ENCODE results near the gene GRIK2. TPM values are rescaled to one million over a fixed set of nuclear protein-coding genes. Genes with fewer than 3 reads are reported as not detected.

Gene GRIK2
- total RNA-seq, 4 donors from 2014 or later, result 1.6 to 8.9 (median 8.6) TPM; not detected in 1

DNA sequence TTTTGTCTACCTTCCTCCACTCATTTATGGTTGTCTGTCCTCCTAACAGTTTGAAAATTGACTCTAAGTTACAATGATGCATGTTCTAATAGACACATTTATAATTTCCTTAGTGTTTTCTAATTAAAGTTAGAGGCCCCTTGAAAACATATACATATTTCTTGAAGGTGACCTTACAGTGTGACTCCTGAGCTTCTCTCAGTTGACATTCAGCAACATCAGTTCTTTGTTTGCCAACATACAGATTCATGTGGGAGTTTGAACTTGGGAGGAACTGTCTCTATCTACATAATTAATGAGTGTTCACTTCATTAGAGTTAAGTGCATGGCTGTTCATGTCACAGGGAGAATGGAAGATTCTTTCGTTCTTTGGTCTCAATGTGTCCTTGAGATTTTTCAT is 658.2 kb downstream of the GRIK2 start:
- Histone ChIP-seq H3K36me3 (no peaks in the 10 kb centered on the region), H3K27me3 (no peaks in the 10 kb centered on the region), H3K4me3 (no peak overlapping the region), H3K9me3 (no peaks in the 10 kb centered on the region), H3K4me1 (no peaks in the 10 kb centered on the region), H3K27ac (no peak overlapping the region)
- DNase-seq, result no peak
- TF ChIP-seq POLR2A (IDR thresholded peaks at IDR 0.05), result no peak
- TF ChIP-seq, protein P1, sequence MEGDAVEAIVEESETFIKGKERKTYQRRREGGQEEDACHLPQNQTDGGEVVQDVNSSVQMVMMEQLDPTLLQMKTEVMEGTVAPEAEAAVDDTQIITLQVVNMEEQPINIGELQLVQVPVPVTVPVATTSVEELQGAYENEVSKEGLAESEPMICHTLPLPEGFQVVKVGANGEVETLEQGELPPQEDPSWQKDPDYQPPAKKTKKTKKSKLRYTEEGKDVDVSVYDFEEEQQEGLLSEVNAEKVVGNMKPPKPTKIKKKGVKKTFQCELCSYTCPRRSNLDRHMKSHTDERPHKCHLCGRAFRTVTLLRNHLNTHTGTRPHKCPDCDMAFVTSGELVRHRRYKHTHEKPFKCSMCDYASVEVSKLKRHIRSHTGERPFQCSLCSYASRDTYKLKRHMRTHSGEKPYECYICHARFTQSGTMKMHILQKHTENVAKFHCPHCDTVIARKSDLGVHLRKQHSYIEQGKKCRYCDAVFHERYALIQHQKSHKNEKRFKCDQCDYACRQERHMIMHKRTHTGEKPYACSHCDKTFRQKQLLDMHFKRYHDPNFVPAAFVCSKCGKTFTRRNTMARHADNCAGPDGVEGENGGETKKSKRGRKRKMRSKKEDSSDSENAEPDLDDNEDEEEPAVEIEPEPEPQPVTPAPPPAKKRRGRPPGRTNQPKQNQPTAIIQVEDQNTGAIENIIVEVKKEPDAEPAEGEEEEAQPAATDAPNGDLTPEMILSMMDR (IDR thresholded peaks at IDR 0.05), result no peak

DNA sequence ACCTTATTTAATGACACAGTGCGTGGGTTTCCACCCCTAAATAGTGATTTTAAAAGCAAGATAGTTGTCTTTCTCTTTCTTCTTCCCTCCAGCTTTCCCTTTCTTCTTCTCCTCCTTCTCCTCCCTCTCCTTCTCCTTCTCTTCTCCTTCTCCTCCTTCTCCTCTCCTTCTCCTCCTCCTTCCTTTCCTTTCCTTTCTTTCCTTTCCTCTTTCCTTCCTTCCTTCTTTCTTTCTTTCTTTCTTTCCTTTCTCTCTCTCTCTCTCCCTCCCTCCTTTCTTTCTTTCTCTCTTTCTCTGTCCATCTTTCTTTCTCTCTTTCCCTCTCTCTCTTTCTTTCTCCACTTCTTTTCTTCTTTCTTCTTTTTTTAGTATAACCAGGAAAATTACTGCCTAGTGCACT is 670.6 kb downstream of the GRIK2 start:
- TF ChIP-seq POLR2A (IDR thresholded peaks at IDR 0.05), result no peak
- TF ChIP-seq, protein P1 (IDR thresholded peaks at IDR 0.05), result no peak
- H3K27me3 ChIP-seq, result no peaks in the 10 kb centered on the region

DNA sequence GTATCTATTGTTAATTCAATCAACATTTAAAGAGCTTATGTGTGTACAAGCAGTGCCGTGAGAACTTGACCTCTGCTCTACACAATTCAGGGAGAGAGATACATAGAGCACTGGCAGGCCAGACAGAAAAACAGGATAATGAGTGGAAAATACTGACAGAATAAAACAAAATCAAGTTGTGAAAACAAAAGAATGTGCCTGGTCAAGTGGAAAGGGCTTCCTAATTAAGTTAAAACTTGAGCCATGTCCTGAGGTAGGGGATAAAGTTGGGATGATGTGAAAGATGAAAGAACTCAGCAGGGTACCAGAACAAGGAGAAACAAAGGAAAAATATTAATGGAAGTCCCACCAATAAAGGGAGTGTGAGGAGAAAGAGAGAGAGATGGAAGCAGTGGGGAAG is 672.8 kb downstream of the GRIK2 start:
- DNase-seq, result no peak
- H3K36me3 ChIP-seq, result no peaks in the 10 kb centered on the region
- H3K27ac ChIP-seq, result no peak overlapping the region
- H3K4me3 ChIP-seq, result no peak overlapping the region
- TF ChIP-seq POLR2A (IDR thresholded peaks at IDR 0.05), result no peak
- TF ChIP-seq, protein P1 (IDR thresholded peaks at IDR 0.05), result no peak
- no peaks in the 10 kb centered on the region for H3K4me1 ChIP-seq
- no peaks in the 10 kb centered on the region for H3K27me3 ChIP-seq
- no peaks in the 10 kb centered on the region for H3K9me3 ChIP-seq

More for the DNA sequence above, 670.6 kb downstream of the GRIK2 start:
- no peaks in the 10 kb centered on the region for H3K9me3 ChIP-seq
- no peaks in the 10 kb centered on the region for H3K36me3 ChIP-seq
- H3K27ac ChIP-seq, result no peak overlapping the region
- H3K4me1 ChIP-seq, result no peaks in the 10 kb centered on the region
- no peak for DNase-seq
- H3K4me3 ChIP-seq, result no peak overlapping the region

DNA sequence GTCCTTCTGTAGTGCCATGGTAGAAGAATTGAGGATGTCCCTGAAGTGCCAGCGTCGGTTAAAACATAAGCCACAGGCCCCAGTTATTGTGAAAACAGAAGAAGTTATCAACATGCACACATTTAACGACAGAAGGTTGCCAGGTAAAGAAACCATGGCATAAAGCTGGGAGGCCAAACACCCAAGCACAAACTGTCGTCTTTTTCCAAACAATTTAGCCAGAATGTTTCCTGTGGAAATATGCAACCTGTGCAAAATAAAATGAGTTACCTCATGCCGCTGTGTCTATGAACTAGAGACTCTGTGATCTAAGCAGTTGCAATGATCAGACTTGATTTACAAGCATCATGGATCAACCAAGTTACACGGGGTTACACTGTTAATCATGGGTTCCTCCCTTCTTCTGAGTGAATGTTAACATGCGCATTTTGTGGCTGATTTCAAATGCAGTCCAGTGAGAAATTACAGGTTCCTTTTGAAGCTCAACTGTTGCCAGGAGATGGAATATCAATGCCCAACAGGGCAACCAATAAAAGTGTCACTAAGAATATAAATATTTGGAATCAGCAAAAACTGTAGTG is 674.9 kb downstream of the GRIK2 start:
- H3K36me3 ChIP-seq, result no peaks in the 10 kb centered on the region
- no peaks in the 10 kb centered on the region for H3K9me3 ChIP-seq
- no peaks in the 10 kb centered on the region for H3K27me3 ChIP-seq
- no peak overlapping the region for H3K4me3 ChIP-seq
- H3K27ac ChIP-seq, result no peak overlapping the region
- TF ChIP-seq, protein P1 (IDR thresholded peaks at IDR 0.05), result no peak
- no peak for TF ChIP-seq POLR2A (IDR thresholded peaks at IDR 0.05)
- H3K4me1 ChIP-seq, result no peaks in the 10 kb centered on the region
- DNase-seq, result no peak

DNA sequence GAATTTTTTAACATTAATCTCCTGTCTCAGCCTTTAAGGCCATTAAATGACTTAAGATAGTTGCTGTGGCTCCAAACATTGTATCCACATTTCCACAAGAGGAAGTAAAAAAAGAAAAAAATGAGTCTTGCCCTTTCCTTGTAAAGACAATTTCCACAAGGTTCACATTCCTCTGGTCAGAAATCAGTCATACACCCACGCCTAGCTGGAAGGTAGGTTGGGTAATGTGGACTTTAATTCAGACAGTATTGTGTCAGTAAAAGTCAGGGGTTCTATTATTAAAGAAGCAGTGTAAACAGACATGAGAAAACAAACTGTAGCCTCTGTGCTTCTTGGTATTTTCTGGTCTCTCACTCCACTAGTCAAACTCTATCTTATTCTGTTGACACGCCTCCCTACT is 682.0 kb downstream of the GRIK2 start:
- H3K4me3 ChIP-seq, result no peak overlapping the region

More for the DNA sequence above, 682.0 kb downstream of the GRIK2 start:
- no peak for TF ChIP-seq POLR2A (IDR thresholded peaks at IDR 0.05)
- TF ChIP-seq, protein P1 (IDR thresholded peaks at IDR 0.05), result no peak
- Histone ChIP-seq H3K4me1 (no peaks in the 10 kb centered on the region), H3K9me3 (peaks cover 0 to 5% (median 0%) of the 10 kb centered on the region in 4 donors), H3K36me3 (no peaks in the 10 kb centered on the region), H3K27ac (no peak overlapping the region), H3K27me3 (no peaks in the 10 kb centered on the region)
- DNase-seq, result no peak

Data from Peyer's patch (tissue), 4 donors.